H9 (cell line): ENCODE measurements around the gene MRPS21. TPM values are rescaled to one million over a fixed set of nuclear protein-coding genes. Genes with fewer than 3 reads are reported as not detected.

Source experiments
- DNase-seq: peaks from one replicate; pipeline ENCODE4 v3.0.0-alpha.2; 2017
- H2AFZ ChIP-seq: one replicate; pipeline ENCODE4 v1.6.1; 2013; ENCODE audit warnings: mild to moderate bottlenecking, low read length, control low read depth, moderate library complexity
- H2AK5ac ChIP-seq: 2 replicates; pipeline ENCODE4 v1.6.1; 2013; ENCODE audit warnings: low read length, control low read depth, mixed read lengths; ENCODE audit not compliant: insufficient read length
- H2BK120ac ChIP-seq: one replicate; pipeline ENCODE4 v1.6.1; 2013; ENCODE audit warnings: low read depth, mild to moderate bottlenecking, low read length, control low read depth, inconsistent platforms; ENCODE audit not compliant: poor library complexity, severe bottlenecking
- H2BK12ac ChIP-seq: 2 replicates; pipeline ENCODE4 v1.6.1; 2013; ENCODE audit warnings: low read length, control low read depth, mixed read lengths, low read depth; ENCODE audit not compliant: insufficient read length
- H2BK15ac ChIP-seq: 2 replicates; pipeline ENCODE4 v1.6.1; 2013; ENCODE audit warnings: low read depth, low read length, control low read depth
- H2BK20ac ChIP-seq: one replicate; pipeline ENCODE4 v1.6.1; 2013; ENCODE audit warnings: low read depth, mild to moderate bottlenecking, low read length, control low read depth, inconsistent platforms; ENCODE audit not compliant: poor library complexity, severe bottlenecking
- H2BK5ac ChIP-seq: 2 replicates; pipeline ENCODE4 v1.6.1; 2013; ENCODE audit warnings: low read length, control low read depth, mixed read lengths; ENCODE audit not compliant: insufficient read length
- H3K14ac ChIP-seq: 2 replicates; pipeline ENCODE4 v1.6.1; 2013; ENCODE audit warnings: low read length, control low read depth; ENCODE audit not compliant: insufficient read depth
- H3K18ac ChIP-seq: 2 replicates; pipeline ENCODE4 v1.6.1; 2013; ENCODE audit warnings: low read depth, mild to moderate bottlenecking, mixed read lengths, low read length, control low read depth; ENCODE audit not compliant: insufficient read length
- H3K23ac ChIP-seq: 2 replicates; pipeline ENCODE4 v1.6.1; 2013; ENCODE audit warnings: low read length, control low read depth, mixed read lengths, low read depth; ENCODE audit not compliant: insufficient read length
- H3K23me2 ChIP-seq: 2 replicates; pipeline ENCODE4 v1.6.1; 2013; ENCODE audit warnings: low read depth, mild to moderate bottlenecking, mixed read lengths, low read length, control low read depth; ENCODE audit not compliant: insufficient read length, poor library complexity, severe bottlenecking
- H3K27ac ChIP-seq: 2 replicates; pipeline ENCODE4 v1.5.1; 2013; ENCODE audit warnings: low read length, control low read depth, mixed read lengths, low read depth; ENCODE audit not compliant: insufficient read length
- H3K27me3 ChIP-seq: 2 replicates; pipeline ENCODE4 v1.6.1; 2013; ENCODE audit warnings: low read length, control low read depth, inconsistent platforms; ENCODE audit not compliant: insufficient read depth
- H3K4ac ChIP-seq: 2 replicates; pipeline ENCODE4 v1.6.1; 2013; ENCODE audit warnings: low read depth, mild to moderate bottlenecking, control low read depth, inconsistent platforms, low read length, moderate library complexity
- H3K4me1 ChIP-seq: 2 replicates; pipeline ENCODE4 v1.6.1; 2013; ENCODE audit warnings: low read length, control low read depth, inconsistent platforms; ENCODE audit not compliant: insufficient read depth
- H3K4me2 ChIP-seq: 2 replicates; pipeline ENCODE4 v1.6.1; 2013; ENCODE audit warnings: low read length, control low read depth, mixed read lengths; ENCODE audit not compliant: insufficient read length, insufficient read depth
- H3K56ac ChIP-seq: 2 replicates; pipeline ENCODE4 v1.6.1; 2013; ENCODE audit warnings: low read depth, mild to moderate bottlenecking, mixed read lengths, low read length, control low read depth; ENCODE audit not compliant: insufficient read length
- H3K79me1 ChIP-seq: 2 replicates; pipeline ENCODE4 v1.6.1; 2013; ENCODE audit warnings: low read depth, mild to moderate bottlenecking, moderate library complexity, low read length, control low read depth, inconsistent platforms; ENCODE audit not compliant: insufficient read depth, poor library complexity, severe bottlenecking
- H3K79me2 ChIP-seq: 2 replicates; pipeline ENCODE4 v1.6.1; 2013; ENCODE audit warnings: low read length, control low read depth, inconsistent platforms; ENCODE audit not compliant: insufficient read depth
- H3K9ac ChIP-seq: 2 replicates; pipeline ENCODE4 v1.6.1; 2013; ENCODE audit warnings: low read length, control low read depth, mixed read lengths; ENCODE audit not compliant: insufficient read length; ENCODE audit errors: extremely low read depth
- H3K9me3 ChIP-seq: one replicate; pipeline ENCODE4 v1.6.1; 2013; ENCODE audit warnings: low read depth, low read length, inconsistent platforms; ENCODE audit not compliant: control insufficient read depth
- H3T11ph ChIP-seq: one replicate; pipeline ENCODE4 v1.6.1; 2013; ENCODE audit warnings: mild to moderate bottlenecking, low read length, control low read depth, inconsistent platforms
- H4K20me1 ChIP-seq: one replicate; pipeline ENCODE4 v1.6.1; 2013; ENCODE audit not compliant: control insufficient read depth, insufficient read length, insufficient read depth
- H4K5ac ChIP-seq: 2 replicates; pipeline ENCODE4 v1.6.1; 2013; ENCODE audit warnings: low read depth, mild to moderate bottlenecking, mixed read lengths, low read length, control low read depth; ENCODE audit not compliant: insufficient read length
- H4K8ac ChIP-seq: replicated peaks from 2 replicates; pipeline ENCODE4 v1.6.1; 2013; ENCODE audit warnings: low read length, control low read depth, mixed read lengths, low read depth; ENCODE audit not compliant: insufficient read length
- H4K91ac ChIP-seq: 2 replicates; pipeline ENCODE4 v1.6.1; 2013; ENCODE audit warnings: low read depth, mild to moderate bottlenecking, moderate library complexity, mixed read lengths, low read length, control low read depth; ENCODE audit not compliant: insufficient read length
- H3K27ac Mint-ChIP-seq, 3 experiments: 2 replicates in 2 of 3; 3 replicates in 1 of 3; pipeline ENCODE4 v1.8.0; 2020 to 2021; ENCODE audit warnings: mixed read lengths in 3 of 3, mild to moderate bottlenecking in 1 of 3, moderate library complexity in 1 of 3
- H3K27me3 Mint-ChIP-seq: 2 replicates; pipeline ENCODE4 v1.8.0; 2021; ENCODE audit warnings: low read depth, mild to moderate bottlenecking, moderate library complexity, mixed read lengths
- H3K36me3 Mint-ChIP-seq, 3 experiments: 2 replicates in 2 of 3; 3 replicates in 1 of 3; pipeline ENCODE4 v1.8.0; 2020 to 2021; ENCODE audit warnings: low read depth in 3 of 3, mixed read lengths in 3 of 3; ENCODE audit not compliant: insufficient read depth in 1 of 3
- H3K4me1 Mint-ChIP-seq, 2 experiments: 2 replicates each; pipeline ENCODE4 v1.8.0; 2020; ENCODE audit warnings: mixed read lengths in 2 of 2
- H3K4me3 Mint-ChIP-seq, 2 experiments: 2 replicates in 1 of 2; 3 replicates in 1 of 2; pipeline ENCODE4 v1.8.0; 2020 to 2021; ENCODE audit warnings: mild to moderate bottlenecking in 2 of 2, mixed read lengths in 2 of 2, moderate library complexity in 1 of 2
- H3K9me3 Mint-ChIP-seq, 2 experiments: 2 replicates in 1 of 2; 3 replicates in 1 of 2; pipeline ENCODE4 v1.8.0; 2020; ENCODE audit warnings: mild to moderate bottlenecking in 2 of 2, mixed read lengths in 2 of 2, moderate library complexity in 1 of 2
- CTCF ChIP-seq: fragments of 200-600 bp; sonication (generic); conservative IDR thresholded peaks from 3 replicates; pipeline ENCODE4 v1.8.0; 2021; ENCODE audit warnings: antibody characterized with exemption, mild to moderate bottlenecking
- WGBS: extraction: QIAGEN DNeasy Blood & Tissue Kit; methylation state at CpG from one replicate; pipeline ENCODE4 v1.1.7; 2013; ENCODE audit warnings: missing lambda C conversion rate, low lambda C conversion rate, mixed read lengths; ENCODE audit not compliant: insufficient read length; ENCODE audit errors: extremely low coverage; 5-methylcytosine and 5-hydroxymethylcytosine counted together
- total RNA-seq: library from RNA; stranded (reverse); gene quantifications from 2 replicates; pipeline ENCODE4 v1.2.1, GENCODE V29; 2021

MRPS21 gene
- total RNA-seq, 1 experiment from 2014 or later = 113 TPM

GRCh38 chr1:150288382-150288781 is 5.3 kb upstream of the MRPS21 start:
- Mint-ChIP-seq H3K9me3 (no peaks in the 10 kb centered on the region; a peak in 1 of 5 replicates), H3K36me3 (peaks cover 8 to 29% (median 23%) of the 10 kb centered on the region in 3 experiments), H3K4me3 (no peak overlapping the region), H3K27ac (no peak overlapping the region), H3K27me3 (peaks cover 4% of the 10 kb centered on the region), H3K4me1 (peaks cover 6 to 8% of the 10 kb centered on the region in 2 experiments)
- Histone ChIP-seq H2AFZ (no peak overlapping the region), H3K79me1 (no peaks in the 10 kb centered on the region), H3K4ac (no peak overlapping the region), H3K27me3 (no peaks in the 10 kb centered on the region), H3K18ac (no peak overlapping the region), H3K79me2 (no peaks in the 10 kb centered on the region), H2BK12ac (no peak overlapping the region), H3K23me2 (peaks cover 1% of the 10 kb centered on the region), H3K4me1 (no peaks in the 10 kb centered on the region), H3K23ac (no peak overlapping the region), H3K9me3 (no peaks in the 10 kb centered on the region), H2AK5ac (no peak overlapping the region), H3T11ph (no peak overlapping the region), H3K27ac (no peak overlapping the region), H4K20me1 (peaks cover 3% of the 10 kb centered on the region), H3K9ac (no peak overlapping the region), H3K4me2 (no peak overlapping the region), H2BK5ac (no peak overlapping the region), H4K8ac (no peak overlapping the region), H4K91ac (no peak overlapping the region), H2BK15ac (no peak overlapping the region), H4K5ac (no peak overlapping the region), H3K56ac (no peak overlapping the region), H3K14ac (no peak overlapping the region), H2BK120ac (no peak overlapping the region), H2BK20ac (no peak overlapping the region)
- DNase-seq = no peak
- WGBS = no CpG with 5 or more reads among the region's 1 CpG
- no peak for TF ChIP-seq CTCF
